CD4-positive, alpha-beta T cell treated with Interleukin-10 for 1 hour (primary cell): ENCODE measurements around the gene ATP6V1C2.
"Not testable (repeated sequence)": the region's sequence is repeated elsewhere in the genome, so short reads cannot be mapped to it uniquely, and the experiment has no call there.

Experiments used
- DNase-seq: peaks from one replicate; pipeline ENCODE4 v3.0.0-alpha.2; 2020

Gene ATP6V1C2

GRCh38 chr2:10788855-10789254 lies 67.4 kb downstream of the ATP6V1C2 start:
- DNase-seq = no peak

GRCh38 chr2:10790228-10790973 lies 69.0 kb downstream of the ATP6V1C2 start:
- DNase-seq = peak; percentile 57

GRCh38 chr2:10792001-10792634 lies 70.7 kb downstream of the ATP6V1C2 start:
- peak; percentile 49 for DNase-seq

- no peak for DNase-seq
These were observed 71.4 kb downstream of the ATP6V1C2 start for GRCh38 chr2:10792660-10793400.

- no peak for DNase-seq
These were observed 72.4 kb downstream of the ATP6V1C2 start for GRCh38 chr2:10793816-10794215.

- DNase-seq = no peak
These were observed 73.4 kb downstream of the ATP6V1C2 start for GRCh38 chr2:10794876-10795275.

GRCh38 chr2:10795508-10796046 lies 74.1 kb downstream of the ATP6V1C2 start:
- no peak for DNase-seq

GRCh38 chr2:10796703-10797102 lies 75.3 kb downstream of the ATP6V1C2 start:
- DNase-seq = no peak

GRCh38 chr2:10798783-10799182 lies 77.4 kb downstream of the ATP6V1C2 start:
- DNase-seq = no peak

- DNase-seq = no peak
These were observed 78.7 kb downstream of the ATP6V1C2 start for GRCh38 chr2:10800163-10800562.

GRCh38 chr2:10802657-10803056 lies 81.2 kb downstream of the ATP6V1C2 start:
- no peak for DNase-seq

GRCh38 chr2:10805990-10806389 lies 84.6 kb downstream of the ATP6V1C2 start:
- DNase-seq = not testable (repeated sequence)

GRCh38 chr2:10806543-10806942 lies 85.1 kb downstream of the ATP6V1C2 start:
- no peak for DNase-seq

- peak; percentile 47 for DNase-seq
These were observed 89.1 kb downstream of the ATP6V1C2 start for GRCh38 chr2:10810202-10811161.

- DNase-seq = no peak
These were observed 90.1 kb downstream of the ATP6V1C2 start for GRCh38 chr2:10811517-10811916.

GRCh38 chr2:10812362-10813162 lies 91.1 kb downstream of the ATP6V1C2 start, which contains the start of gene PDIA6:
Gene PDIA6 (minus strand): TSS chr2:10812785. CDS start chr2:10812696, 89 bp downstream.
- peak; percentile 96 for DNase-seq

GRCh38 chr2:10813163-10814138 lies 92.0 kb downstream of the ATP6V1C2 start:
- DNase-seq = not testable (repeated sequence)

- DNase-seq = no peak
These were observed 92.7 kb downstream of the ATP6V1C2 start for GRCh38 chr2:10814142-10814541.

- no peak for DNase-seq
These were observed 93.3 kb downstream of the ATP6V1C2 start for GRCh38 chr2:10814571-10815331.
